GM23338 (cell line): ENCODE results near the gene CTDSPL. TPM values are rescaled to one million over a fixed set of nuclear protein-coding genes. Genes with fewer than 3 reads are reported as not detected.
"Not testable (repeated sequence)": the region's sequence is repeated elsewhere in the genome, so short reads cannot be mapped to it uniquely, and the experiment has no call there.

ENCODE experiments used
- ATAC-seq: fragments of 200-7000 bp; cut with Tn5 transposase; 3 replicates; pipeline ENCODE4 v1.9.1; 2020
- DNase-seq: peaks from one replicate; pipeline ENCODE4 v3.0.0-alpha.2; 2015; ENCODE audit warnings: low spot score
- H2AFZ ChIP-seq: fragments of 200-600 bp; sonication (generic); 2 replicates; pipeline ENCODE4 v1.8.0; 2016; ENCODE audit warnings: antibody characterized with exemption, mild to moderate bottlenecking, moderate library complexity
- H3F3A ChIP-seq: fragments of 200-600 bp; sonication (generic); replicated peaks from 2 replicates; pipeline ENCODE4 v1.8.0; 2017; ENCODE audit warnings: antibody characterized with exemption, mixed run types, low read depth
- H3K27ac ChIP-seq: fragments of 200-600 bp; sonication (generic); 2 replicates; pipeline ENCODE4 v1.6.1; 2016; ENCODE audit warnings: low read depth
- H3K27me3 ChIP-seq: fragments of 200-600 bp; sonication (generic); 2 replicates; pipeline ENCODE4 v1.8.0; 2016; ENCODE audit warnings: mild to moderate bottlenecking, mixed run types, moderate library complexity; ENCODE audit not compliant: insufficient read depth
- H3K36me3 ChIP-seq: fragments of 200-600 bp; sonication (generic); 2 replicates; pipeline ENCODE4 v1.8.0; 2016; ENCODE audit warnings: mild to moderate bottlenecking; ENCODE audit not compliant: insufficient read depth
- H3K4me1 ChIP-seq: fragments of 200-600 bp; sonication (generic); 2 replicates; pipeline ENCODE4 v1.8.0; 2016; ENCODE audit warnings: mild to moderate bottlenecking, moderate library complexity; ENCODE audit not compliant: insufficient read depth
- H3K4me2 ChIP-seq: fragments of 200-600 bp; sonication (generic); 2 replicates; pipeline ENCODE4 v1.7.1; 2017; ENCODE audit warnings: mixed run types
- H3K4me3 ChIP-seq: fragments of 200-600 bp; sonication (generic); 2 replicates; pipeline ENCODE4 v1.6.1; 2016; ENCODE audit warnings: mixed run types
- H3K79me2 ChIP-seq: fragments of 200-600 bp; sonication (generic); replicated peaks from 2 replicates; pipeline ENCODE4 v1.8.0; 2017; ENCODE audit warnings: mild to moderate bottlenecking; ENCODE audit not compliant: insufficient read depth
- H3K9me2 ChIP-seq: fragments of 200-600 bp; sonication (generic); 2 replicates; pipeline ENCODE4 v1.8.0; 2017; ENCODE audit not compliant: insufficient read depth
- H4K20me1 ChIP-seq: fragments of 200-600 bp; sonication (generic); replicated peaks from 2 replicates; pipeline ENCODE4 v1.8.0; 2017; ENCODE audit warnings: mild to moderate bottlenecking; ENCODE audit not compliant: insufficient read depth
- H3K27ac Mint-ChIP-seq: 2 replicates; pipeline ENCODE4 v1.8.0; 2020; ENCODE audit warnings: inconsistent platforms, mild to moderate bottlenecking, moderate library complexity, mixed read lengths
- H3K27me3 Mint-ChIP-seq: 3 replicates; pipeline ENCODE4 v1.8.0; 2022; ENCODE audit warnings: low read depth, mild to moderate bottlenecking, moderate library complexity, mixed read lengths, inconsistent platforms; ENCODE audit not compliant: insufficient read depth, poor library complexity
- H3K36me3 Mint-ChIP-seq: 3 replicates; pipeline ENCODE4 v1.8.0; 2021; ENCODE audit warnings: low read depth, mild to moderate bottlenecking, inconsistent platforms, moderate library complexity, mixed read lengths
- H3K4me1 Mint-ChIP-seq: 3 replicates; pipeline ENCODE4 v1.8.0; 2020; ENCODE audit warnings: mild to moderate bottlenecking, inconsistent platforms, mixed read lengths
- H3K4me3 Mint-ChIP-seq: 3 replicates; pipeline ENCODE4 v1.8.0; 2021; ENCODE audit warnings: moderate library complexity, mild to moderate bottlenecking, inconsistent platforms, mixed read lengths
- H3K9me3 Mint-ChIP-seq: 3 replicates; pipeline ENCODE4 v1.8.0; 2020; ENCODE audit warnings: moderate library complexity, mild to moderate bottlenecking, inconsistent platforms, mixed read lengths
- EZH2 ChIP-seq: fragments of 200-600 bp; sonication (generic); IDR thresholded peaks from one replicate; pipeline ENCODE4 v1.8.0; 2017; ENCODE audit warnings: antibody characterized with exemption, mild to moderate bottlenecking, low read depth; ENCODE audit not compliant: unreplicated experiment
- EZH2phosphoT487 ChIP-seq: fragments of 200-600 bp; sonication (generic); IDR thresholded peaks from one replicate; pipeline ENCODE4 v1.8.1; 2018; ENCODE audit warnings: antibody characterized with exemption; ENCODE audit not compliant: unreplicated experiment
- POLR2AphosphoS5 ChIP-seq: IDR thresholded peaks from 2 replicates; pipeline ENCODE4 v1.6.1; 2016; ENCODE audit warnings: antibody characterized with exemption, low read depth
- REST ChIP-seq: IDR thresholded peaks from one replicate; pipeline ENCODE4 v1.6.1; 2018; ENCODE audit warnings: antibody characterized with exemption; ENCODE audit not compliant: unreplicated experiment
- STAT1 ChIP-seq: IDR thresholded peaks from one replicate; pipeline ENCODE4 v1.6.1; 2016; ENCODE audit warnings: antibody characterized with exemption; ENCODE audit not compliant: unreplicated experiment
- ZNF114 ChIP-seq: fragments of 250-450 bp; sonication (Bioruptor Pico); IDR thresholded peaks from 2 replicates; pipeline ENCODE4 v1.5.0; 2020; ENCODE audit warnings: mild to moderate bottlenecking, moderate library complexity
- polyA plus RNA-seq: library from polyadenylated mRNA; unstranded; fragments of >200 nt; fragmentation: Nextera tagmentation; extraction: Ambion mirVana; gene quantifications from 2 replicates; pipeline ENCODE4 v1.2.1, GENCODE V29; 2016
- total RNA-seq: library from RNA; depleted of rRNA; stranded (reverse); fragments of >200 nt; shearing (Covaris generic); gene quantifications from 2 replicates; pipeline ENCODE4 v1.2.3, GENCODE V29; 2014
- TF ChIP-seq, protein P1 (sequence below): fragments of 250-450 bp; sonication (Bioruptor Pico); IDR thresholded peaks from 2 replicates; pipeline ENCODE4 v1.5.0; 2020; ENCODE audit warnings: mild to moderate bottlenecking, moderate library complexity
- TF ChIP-seq, protein P2 (sequence below): IDR thresholded peaks from 2 replicates; pipeline ENCODE4 v1.6.1; 2016; ENCODE audit warnings: antibody characterized with exemption

Gene CTDSPL
- total and polyA plus RNA-seq, 2 experiments from 2014 or later = 23.2 to 42.0 TPM

- TF ChIP-seq, protein P1, sequence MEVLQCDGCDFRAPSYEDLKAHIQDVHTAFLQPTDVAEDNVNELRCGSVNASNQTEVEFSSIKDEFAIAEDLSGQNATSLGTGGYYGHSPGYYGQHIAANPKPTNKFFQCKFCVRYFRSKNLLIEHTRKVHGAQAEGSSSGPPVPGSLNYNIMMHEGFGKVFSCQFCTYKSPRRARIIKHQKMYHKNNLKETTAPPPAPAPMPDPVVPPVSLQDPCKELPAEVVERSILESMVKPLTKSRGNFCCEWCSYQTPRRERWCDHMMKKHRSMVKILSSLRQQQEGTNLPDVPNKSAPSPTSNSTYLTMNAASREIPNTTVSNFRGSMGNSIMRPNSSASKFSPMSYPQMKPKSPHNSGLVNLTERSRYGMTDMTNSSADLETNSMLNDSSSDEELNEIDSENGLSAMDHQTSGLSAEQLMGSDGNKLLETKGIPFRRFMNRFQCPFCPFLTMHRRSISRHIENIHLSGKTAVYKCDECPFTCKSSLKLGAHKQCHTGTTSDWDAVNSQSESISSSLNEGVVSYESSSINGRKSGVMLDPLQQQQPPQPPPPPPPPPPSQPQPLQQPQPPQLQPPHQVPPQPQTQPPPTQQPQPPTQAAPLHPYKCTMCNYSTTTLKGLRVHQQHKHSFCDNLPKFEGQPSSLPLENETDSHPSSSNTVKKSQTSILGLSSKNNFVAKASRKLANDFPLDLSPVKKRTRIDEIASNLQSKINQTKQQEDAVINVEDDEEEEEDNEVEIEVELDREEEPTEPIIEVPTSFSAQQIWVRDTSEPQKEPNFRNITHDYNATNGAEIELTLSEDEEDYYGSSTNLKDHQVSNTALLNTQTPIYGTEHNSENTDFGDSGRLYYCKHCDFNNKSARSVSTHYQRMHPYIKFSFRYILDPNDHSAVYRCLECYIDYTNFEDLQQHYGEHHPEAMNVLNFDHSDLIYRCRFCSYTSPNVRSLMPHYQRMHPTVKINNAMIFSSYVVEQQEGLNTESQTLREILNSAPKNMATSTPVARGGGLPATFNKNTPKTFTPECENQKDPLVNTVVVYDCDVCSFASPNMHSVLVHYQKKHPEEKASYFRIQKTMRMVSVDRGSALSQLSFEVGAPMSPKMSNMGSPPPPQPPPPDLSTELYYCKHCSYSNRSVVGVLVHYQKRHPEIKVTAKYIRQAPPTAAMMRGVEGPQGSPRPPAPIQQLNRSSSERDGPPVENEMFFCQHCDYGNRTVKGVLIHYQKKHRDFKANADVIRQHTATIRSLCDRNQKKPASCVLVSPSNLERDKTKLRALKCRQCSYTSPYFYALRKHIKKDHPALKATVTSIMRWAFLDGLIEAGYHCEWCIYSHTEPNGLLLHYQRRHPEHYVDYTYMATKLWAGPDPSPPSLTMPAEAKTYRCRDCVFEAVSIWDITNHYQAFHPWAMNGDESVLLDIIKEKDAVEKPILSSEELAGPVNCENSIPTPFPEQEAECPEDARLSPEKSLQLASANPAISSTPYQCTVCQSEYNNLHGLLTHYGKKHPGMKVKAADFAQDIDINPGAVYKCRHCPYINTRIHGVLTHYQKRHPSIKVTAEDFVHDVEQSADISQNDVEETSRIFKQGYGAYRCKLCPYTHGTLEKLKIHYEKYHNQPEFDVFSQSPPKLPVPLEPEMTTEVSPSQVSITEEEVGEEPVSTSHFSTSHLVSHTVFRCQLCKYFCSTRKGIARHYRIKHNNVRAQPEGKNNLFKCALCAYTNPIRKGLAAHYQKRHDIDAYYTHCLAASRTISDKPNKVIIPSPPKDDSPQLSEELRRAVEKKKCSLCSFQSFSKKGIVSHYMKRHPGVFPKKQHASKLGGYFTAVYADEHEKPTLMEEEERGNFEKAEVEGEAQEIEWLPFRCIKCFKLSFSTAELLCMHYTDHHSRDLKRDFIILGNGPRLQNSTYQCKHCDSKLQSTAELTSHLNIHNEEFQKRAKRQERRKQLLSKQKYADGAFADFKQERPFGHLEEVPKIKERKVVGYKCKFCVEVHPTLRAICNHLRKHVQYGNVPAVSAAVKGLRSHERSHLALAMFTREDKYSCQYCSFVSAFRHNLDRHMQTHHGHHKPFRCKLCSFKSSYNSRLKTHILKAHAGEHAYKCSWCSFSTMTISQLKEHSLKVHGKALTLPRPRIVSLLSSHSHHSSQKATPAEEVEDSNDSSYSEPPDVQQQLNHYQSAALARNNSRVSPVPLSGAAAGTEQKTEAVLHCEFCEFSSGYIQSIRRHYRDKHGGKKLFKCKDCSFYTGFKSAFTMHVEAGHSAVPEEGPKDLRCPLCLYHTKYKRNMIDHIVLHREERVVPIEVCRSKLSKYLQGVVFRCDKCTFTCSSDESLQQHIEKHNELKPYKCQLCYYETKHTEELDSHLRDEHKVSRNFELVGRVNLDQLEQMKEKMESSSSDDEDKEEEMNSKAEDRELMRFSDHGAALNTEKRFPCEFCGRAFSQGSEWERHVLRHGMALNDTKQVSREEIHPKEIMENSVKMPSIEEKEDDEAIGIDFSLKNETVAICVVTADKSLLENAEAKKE = no peak
- no peak for TF ChIP-seq ZNF114 (CRISPR knock-in tag)
These were observed 47.1 kb upstream of the CTDSPL start (continued) for GRCh38 chr3:37814547-37814946.

GRCh38 chr3:37815156-37815555, 46.5 kb upstream of the CTDSPL start:
- H3K36me3 Mint-ChIP-seq, H2AFZ ChIP-seq, H3K36me3 ChIP-seq, H3K79me2 ChIP-seq, H3K27ac Mint-ChIP-seq, H3K9me2 ChIP-seq, H3K27ac ChIP-seq, DNase-seq, ATAC-seq, H3K4me3 ChIP-seq, H3K4me1 Mint-ChIP-seq, H3K27me3 Mint-ChIP-seq, H3K4me1 ChIP-seq, H3K9me3 Mint-ChIP-seq, H3K4me3 Mint-ChIP-seq, H4K20me1 ChIP-seq, H3F3A ChIP-seq, H3K27me3 ChIP-seq, H3K4me2 ChIP-seq: not testable (repeated sequence)

DNA sequence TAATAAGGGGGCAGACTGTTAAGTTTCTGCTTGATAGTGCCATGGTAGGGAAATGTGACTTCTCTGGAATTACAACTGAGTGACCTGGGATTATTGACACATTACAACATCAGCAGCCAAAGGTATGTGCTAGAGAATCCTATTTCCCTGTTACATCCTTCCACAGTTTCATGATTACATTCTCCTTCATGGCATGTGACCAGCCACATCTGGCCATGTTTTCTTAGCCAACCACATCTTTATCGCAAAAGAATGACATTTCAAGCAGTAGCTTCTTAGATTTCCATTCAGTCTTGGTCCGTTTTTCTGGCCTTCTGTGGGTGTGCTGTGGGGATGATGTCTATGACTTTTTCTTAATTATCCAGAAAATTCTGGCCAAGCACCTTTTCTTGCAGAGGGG, 45.4 kb upstream of the CTDSPL start:
- no peak overlapping the region for H3K27ac Mint-ChIP-seq
- no peak for ATAC-seq
- H3K79me2 ChIP-seq = no peaks in the 10 kb centered on the region
- no peak for TF ChIP-seq STAT1
- TF ChIP-seq REST = no peak
- no peak for TF ChIP-seq EZH2
- TF ChIP-seq POLR2AphosphoS5 = no peak
- TF ChIP-seq EZH2phosphoT487 = no peak
- no peak for TF ChIP-seq ZNF114 (CRISPR knock-in tag)
- TF ChIP-seq, protein P2, sequence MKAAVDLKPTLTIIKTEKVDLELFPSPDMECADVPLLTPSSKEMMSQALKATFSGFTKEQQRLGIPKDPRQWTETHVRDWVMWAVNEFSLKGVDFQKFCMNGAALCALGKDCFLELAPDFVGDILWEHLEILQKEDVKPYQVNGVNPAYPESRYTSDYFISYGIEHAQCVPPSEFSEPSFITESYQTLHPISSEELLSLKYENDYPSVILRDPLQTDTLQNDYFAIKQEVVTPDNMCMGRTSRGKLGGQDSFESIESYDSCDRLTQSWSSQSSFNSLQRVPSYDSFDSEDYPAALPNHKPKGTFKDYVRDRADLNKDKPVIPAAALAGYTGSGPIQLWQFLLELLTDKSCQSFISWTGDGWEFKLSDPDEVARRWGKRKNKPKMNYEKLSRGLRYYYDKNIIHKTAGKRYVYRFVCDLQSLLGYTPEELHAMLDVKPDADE = no peak

More for the DNA sequence above, 45.4 kb upstream of the CTDSPL start:
- Histone ChIP-seq H3K4me2 (no peak overlapping the region), H3K4me1 (no peaks in the 10 kb centered on the region), H4K20me1 (no peaks in the 10 kb centered on the region), H3K27me3 (no peaks in the 10 kb centered on the region), H3F3A (no peaks in the 10 kb centered on the region), H3K9me2 (no peaks in the 10 kb centered on the region), H3K27ac (no peak overlapping the region), H2AFZ (no peak overlapping the region), H3K36me3 (no peaks in the 10 kb centered on the region), H3K4me3 (no peak overlapping the region)
- Mint-ChIP-seq H3K9me3 (no peaks in the 10 kb centered on the region; the same call in 2 of the 3 replicates), H3K4me3 (no peak overlapping the region), H3K4me1 (no peaks in the 10 kb centered on the region), H3K36me3 (no peaks in the 10 kb centered on the region), H3K27me3 (peaks cover 5% of the 10 kb centered on the region)
- DNase-seq = no peak
